GM19023 (cell line): ENCODE data around the gene SORCS1.
"Not testable (repeated sequence)": the region's sequence is repeated elsewhere in the genome, so short reads cannot be mapped to it uniquely, and the experiment has no call there.

Experiments used
- ATAC-seq: cut with Tn5 transposase; IDR thresholded peaks from one replicate; pipeline ENCODE4 v1.9.1; 2021; ENCODE audit warnings: mild to moderate bottlenecking, moderate library complexity; ENCODE audit not compliant: unreplicated experiment

The SORCS1 gene

DNA sequence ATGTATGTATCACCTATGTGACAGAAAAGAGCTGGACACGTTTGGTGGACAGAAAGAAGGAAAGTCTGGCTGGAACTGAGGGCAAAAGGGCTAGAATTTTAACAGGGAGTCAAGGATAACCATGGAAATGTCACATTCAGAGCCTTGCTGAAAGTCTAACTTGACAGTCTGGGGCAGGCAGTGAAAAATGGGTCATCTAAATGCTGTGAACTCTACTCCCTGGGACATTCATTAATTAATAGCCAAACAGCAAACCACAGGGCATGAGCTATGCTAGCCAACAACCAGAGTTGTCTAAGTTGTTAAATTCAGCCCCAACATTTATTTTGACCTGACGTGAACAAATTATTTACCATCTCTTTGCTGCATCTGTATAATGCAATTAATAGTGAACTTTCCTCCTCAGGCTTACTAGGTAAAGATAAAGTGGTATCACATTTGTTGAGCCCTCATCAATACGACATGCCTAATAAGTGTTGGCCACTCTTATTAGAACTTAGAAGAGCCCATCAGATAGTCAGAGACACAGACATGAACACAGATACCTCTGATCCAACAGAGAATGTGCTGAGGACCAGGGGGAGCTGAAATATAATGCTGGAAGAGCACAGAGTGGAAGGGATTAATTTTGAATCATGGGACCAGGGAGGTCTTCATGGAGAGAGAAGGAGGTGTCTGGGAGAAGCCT lies 109.9 kb downstream of the SORCS1 start:
- ATAC-seq, result no peak

GRCh38 chr10:107051769-107052168 lies 112.7 kb downstream of the SORCS1 start:
- ATAC-seq, result no peak

- ATAC-seq, result no peak
These were observed 121.0 kb downstream of the SORCS1 start for GRCh38 chr10:107043461-107043860.

- ATAC-seq, result no peak
These were observed 127.0 kb downstream of the SORCS1 start for GRCh38 chr10:107037192-107038122.

- no peak for ATAC-seq
These were observed 130.6 kb downstream of the SORCS1 start for GRCh38 chr10:107033799-107034422.

DNA sequence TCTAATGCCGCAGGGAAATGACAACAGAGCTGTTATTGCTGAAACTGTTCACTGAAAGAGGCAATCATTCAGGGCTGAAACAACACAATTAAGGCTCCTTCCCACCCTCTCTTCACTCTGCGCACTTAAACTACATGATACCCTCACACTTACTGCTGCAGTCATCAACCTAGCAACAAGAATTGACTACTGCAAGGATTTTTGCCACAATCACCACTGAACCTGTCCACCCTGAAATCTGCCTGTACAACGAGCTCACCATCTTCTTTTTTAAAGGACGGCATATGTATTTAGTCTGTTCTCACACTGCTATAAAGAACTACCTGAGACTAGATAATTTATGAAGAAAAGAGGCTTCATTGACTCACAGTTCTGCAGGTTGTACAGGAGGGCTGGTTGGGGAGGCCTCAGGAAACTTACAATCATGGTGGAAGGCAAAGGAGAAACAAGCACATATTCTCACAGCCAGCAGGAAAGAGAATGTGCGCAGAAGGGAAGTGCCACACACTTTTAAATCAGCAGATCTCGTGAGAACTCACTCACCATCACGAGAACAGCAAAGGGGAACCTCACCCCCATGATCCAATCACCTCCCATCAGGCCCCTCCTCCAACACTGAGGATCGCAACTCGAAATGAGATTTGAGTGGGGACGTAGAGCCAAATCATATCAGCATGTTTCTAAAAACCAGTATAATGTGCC lies 131.7 kb downstream of the SORCS1 start:
- ATAC-seq, result no peak

- no peak for ATAC-seq
These were observed 132.4 kb downstream of the SORCS1 start for GRCh38 chr10:107031931-107032699.

- no peak for ATAC-seq
These were observed 136.3 kb downstream of the SORCS1 start for GRCh38 chr10:107028236-107028635.

DNA sequence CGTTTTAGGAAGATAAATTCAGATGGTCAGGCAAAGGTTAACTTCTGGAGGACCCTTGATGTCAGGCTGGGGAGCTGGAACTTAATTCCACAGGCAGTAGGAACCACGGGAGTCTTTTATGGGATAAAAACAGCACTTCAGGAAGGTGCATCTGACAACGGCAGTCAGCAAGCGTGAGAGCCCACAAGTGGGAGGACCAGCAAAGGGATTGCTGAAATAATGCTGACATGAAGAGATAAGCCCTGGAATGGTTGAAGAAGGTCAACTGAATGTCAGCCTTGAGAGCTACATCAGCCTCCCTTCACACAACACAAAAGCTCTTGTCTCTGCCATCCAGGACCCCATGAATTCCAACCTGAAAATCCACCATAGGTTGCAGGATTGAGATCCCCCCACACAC lies 138.8 kb downstream of the SORCS1 start:
- no peak for ATAC-seq

- ATAC-seq, result not testable (repeated sequence)
These were observed 140.5 kb downstream of the SORCS1 start for GRCh38 chr10:107024033-107024432.

DNA sequence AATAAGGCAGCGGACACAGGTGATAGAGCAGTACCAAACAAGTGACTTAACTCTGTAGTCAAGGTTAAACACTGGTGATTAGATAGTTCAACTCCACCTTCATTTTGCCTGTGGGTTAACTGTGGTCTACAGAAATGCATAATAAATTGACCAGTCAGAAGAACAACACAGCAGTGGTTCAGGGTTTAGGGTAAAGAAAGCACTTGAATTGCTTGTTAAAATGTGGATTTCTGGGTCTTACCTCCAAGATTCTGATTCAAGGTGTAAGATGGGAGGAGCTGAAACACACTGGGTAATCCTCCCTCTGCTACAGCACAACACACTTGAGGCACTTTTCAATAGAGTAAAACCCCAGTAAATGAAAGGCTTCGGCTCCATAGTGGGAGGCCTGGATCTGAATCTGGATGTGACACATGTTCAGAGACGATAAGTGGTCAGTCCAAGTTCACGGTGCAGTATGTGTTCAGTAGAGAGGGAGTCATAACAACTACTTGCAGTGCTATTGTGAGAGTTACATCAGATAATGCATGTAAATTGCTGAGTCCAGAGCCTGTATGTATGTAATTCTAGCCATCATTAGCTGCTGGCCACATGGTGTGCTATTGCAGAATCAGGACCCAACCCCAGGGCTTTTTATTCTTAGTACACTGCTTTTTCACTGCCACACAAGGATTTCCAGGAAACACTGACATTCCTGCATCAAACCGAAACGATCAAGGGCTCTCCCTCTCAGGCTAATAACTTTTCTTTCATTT lies 141.7 kb downstream of the SORCS1 start:
- ATAC-seq, result no peak

GRCh38 chr10:107019154-107019553 lies 145.4 kb downstream of the SORCS1 start:
- ATAC-seq, result no peak

GRCh38 chr10:107013258-107014006 lies 151.1 kb downstream of the SORCS1 start:
- ATAC-seq, result no peak

DNA sequence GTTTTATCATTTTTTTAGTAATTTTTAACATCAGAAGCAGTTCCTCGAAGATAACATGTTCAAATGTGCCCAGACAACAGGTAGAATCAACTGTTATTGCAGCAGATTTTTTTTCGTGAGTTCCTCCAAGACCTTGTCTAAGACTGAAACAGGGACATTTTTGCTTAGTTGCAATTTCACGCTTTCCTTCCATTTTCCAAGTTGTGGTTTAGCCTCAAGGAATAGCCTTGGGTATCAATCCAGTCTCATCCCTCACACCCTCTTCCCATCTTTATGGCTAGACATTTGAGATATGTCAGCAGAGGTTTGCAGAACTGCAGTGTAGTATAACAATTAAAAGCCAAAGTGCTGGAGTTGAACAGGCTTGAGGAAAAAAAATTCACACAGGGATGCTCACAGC lies 152.5 kb downstream of the SORCS1 start:
- no peak for ATAC-seq

DNA sequence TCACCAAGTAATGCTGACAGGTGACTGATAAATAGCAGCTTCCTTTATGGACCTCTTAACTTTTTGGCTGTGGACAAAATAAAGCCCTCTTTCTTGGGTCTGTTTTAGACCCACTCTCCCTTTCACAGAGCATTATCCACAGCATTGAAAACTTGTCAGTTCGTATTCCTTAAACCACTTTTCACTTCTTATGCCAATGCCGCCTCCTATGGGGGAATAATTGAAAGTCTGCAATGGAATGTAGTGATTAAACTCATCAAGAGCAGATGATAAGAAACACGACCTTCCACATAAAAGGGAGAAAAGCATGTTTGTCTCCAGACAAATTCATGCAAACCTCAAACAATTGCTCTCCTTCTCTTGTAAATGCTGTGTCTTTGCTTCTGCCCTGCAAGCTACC lies 153.4 kb downstream of the SORCS1 start:
- ATAC-seq, result no peak

DNA sequence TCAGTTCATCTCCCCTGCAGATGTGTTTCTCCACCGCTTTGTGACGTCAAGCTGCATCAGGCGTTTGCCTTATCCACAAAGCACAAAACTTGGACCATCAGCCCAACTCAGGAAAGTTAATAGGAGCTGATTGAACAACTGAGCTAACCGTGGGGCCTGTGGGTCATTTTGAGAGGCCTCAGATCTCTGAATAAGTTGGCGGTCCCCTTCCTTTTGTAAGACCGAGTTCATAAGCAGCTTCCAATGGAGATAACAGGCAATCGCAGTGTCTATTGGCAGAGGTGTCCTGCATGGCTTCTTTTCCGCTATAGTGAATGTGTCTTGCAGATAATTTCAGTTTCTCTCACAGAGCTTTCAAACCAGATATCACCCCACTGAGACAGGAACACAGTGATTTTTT lies 154.0 kb downstream of the SORCS1 start:
- ATAC-seq, result no peak

DNA sequence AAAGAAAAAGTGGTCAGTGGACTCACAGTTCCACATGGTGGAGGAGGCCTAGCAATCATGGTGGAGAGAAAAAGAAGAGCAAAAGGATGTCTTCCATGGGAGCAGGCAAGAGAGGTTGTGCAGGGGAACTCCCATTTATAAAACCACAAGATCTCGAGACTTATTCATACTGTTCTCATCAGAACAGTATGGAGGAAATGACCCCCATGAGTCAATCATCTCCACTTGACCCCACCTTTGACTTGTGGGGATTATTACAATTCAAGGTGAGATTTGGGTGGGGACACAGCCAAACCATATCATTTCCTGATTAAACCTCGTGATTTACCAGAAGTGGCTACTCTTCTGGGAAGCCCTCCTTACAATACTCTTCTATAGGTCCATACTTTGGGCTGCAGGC lies 160.1 kb downstream of the SORCS1 start:
- ATAC-seq, result no peak

DNA sequence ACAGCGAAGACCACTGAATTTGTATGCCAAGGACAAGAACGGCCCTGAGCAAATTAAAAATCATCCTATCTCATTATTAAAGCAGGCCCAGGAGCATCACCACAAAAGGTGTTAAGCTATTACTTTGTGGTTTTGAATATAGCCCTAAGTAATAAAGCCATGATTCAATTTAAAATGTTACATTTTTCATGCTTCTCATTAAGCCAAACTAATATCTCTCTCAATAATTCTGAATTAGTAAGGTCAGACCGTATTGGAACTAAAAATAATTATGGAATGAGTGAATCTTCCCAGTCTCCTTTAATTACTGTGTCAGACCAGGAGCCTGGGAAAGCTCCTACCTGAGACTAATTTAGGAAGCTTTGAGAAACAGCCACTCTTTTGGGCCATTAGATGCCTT lies 162.4 kb downstream of the SORCS1 start:
- ATAC-seq, result no peak

DNA sequence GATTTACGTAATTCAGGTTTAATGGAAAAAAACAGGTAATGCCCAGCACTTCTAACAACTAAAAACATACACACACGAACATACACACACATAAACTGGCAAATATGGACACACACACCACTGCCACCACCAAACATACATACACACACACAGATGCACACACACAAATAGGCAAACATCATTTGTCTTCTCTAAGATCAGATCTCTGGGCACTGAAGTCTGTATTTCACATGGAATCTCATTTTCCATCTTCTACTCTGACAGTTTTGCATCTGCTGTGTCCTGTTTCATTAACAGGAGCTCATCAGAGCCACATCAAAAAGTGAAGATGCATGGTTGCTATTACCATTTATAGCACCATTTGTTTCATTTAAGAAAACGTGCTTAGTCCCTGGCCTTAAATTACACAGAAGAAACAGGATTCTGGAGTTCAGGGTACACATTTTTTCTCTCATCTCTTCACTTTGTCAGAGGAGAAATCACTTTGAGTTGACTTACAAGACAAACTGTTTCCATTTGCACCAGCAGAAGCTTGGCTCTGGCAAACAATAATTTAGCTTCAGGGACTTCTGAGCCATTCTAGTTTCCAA lies 165.3 kb downstream of the SORCS1 start:
- no peak for ATAC-seq
